ENCODE measurements around the gene GALNT17.

GRCh38 chr7:71334541-71334940 is 202.6 kb downstream of the GALNT17 start:
- TF ChIP-seq CTCF (conservative IDR thresholded peaks at IDR 0.05; ENCODE audit: low read length) (no peak), EZH2phosphoT487 (IDR thresholded peaks at IDR 0.05; ENCODE audit: borderline replicate concordance) (no peak)

Measured in Loucy (cell line).